PC-3 (cell line): ENCODE measurements around the gene ST3GAL4. TPM values are rescaled to one million over a fixed set of nuclear protein-coding genes. Genes with fewer than 3 reads are reported as not detected.
A peak's percentile ranks its signal among the peaks of the same experiment; 100 is the strongest.
"Not testable (repeated sequence)": the region's sequence is repeated elsewhere in the genome, so short reads cannot be mapped to it uniquely, and the experiment has no call there.

Source experiments
- ATAC-seq: fragments of 200-7000 bp; cut with Tn5 transposase; 2 replicates; pipeline ENCODE4 v1.9.1; 2020; ENCODE audit warnings: mild to moderate bottlenecking, moderate library complexity
- BruUV-seq: library from RNA; stranded (reverse); fragments of 400-500 nt; replicated peaks from 2 replicates; lab custom pipeline; 2021; lab: Mats Ljungman, UMichigan
- CTCF ChIA-PET: fragments of 300-600 bp; sonication (Branson Sonifier 250); formaldehyde crosslinking; loops from one replicate; lab custom pipeline; 2022; ENCODE audit warnings: antibody characterized with exemption; lab: Charles Lee
- POLR2A ChIA-PET: fragments of 300-600 bp; sonication (Branson Sonifier 250); formaldehyde crosslinking; loops from one replicate; lab custom pipeline; 2022; ENCODE audit warnings: antibody characterized with exemption; ENCODE audit not compliant: unreplicated experiment; lab: Charles Lee
- DNase-seq: peaks from one replicate; pipeline ENCODE4 v3.0.0-alpha.2; 2015
- H2AFZ ChIP-seq: fragments of 300-600 bp; sonication (generic); 2 replicates; pipeline ENCODE4 v1.6.0; 2016; ENCODE audit warnings: antibody characterized with exemption, low read length
- H3F3A ChIP-seq: fragments of 300-600 bp; sonication (generic); one replicate; pipeline ENCODE4 v1.6.0; 2017; ENCODE audit warnings: antibody characterized with exemption, low read length, control low read depth, mild to moderate bottlenecking; ENCODE audit not compliant: unreplicated experiment
- H3K27ac ChIP-seq: fragments of 300-600 bp; sonication (generic); 2 replicates; pipeline ENCODE4 v1.5.1; 2016; ENCODE audit warnings: mild to moderate bottlenecking, low read length
- H3K27me3 ChIP-seq: fragments of 300-600 bp; sonication (generic); 2 replicates; pipeline ENCODE4 v1.6.1; 2016; ENCODE audit warnings: low read length, mixed read lengths
- H3K36me3 ChIP-seq: fragments of 300-600 bp; sonication (generic); 2 replicates; pipeline ENCODE4 v1.6.1; 2016; ENCODE audit warnings: low read depth, mixed run types, low read length, mixed read lengths
- H3K4me1 ChIP-seq: fragments of 300-600 bp; sonication (generic); 2 replicates; pipeline ENCODE4 v1.5.1; 2016; ENCODE audit warnings: low read length; ENCODE audit not compliant: insufficient read depth
- H3K4me2 ChIP-seq: fragments of 300-600 bp; sonication (generic); 2 replicates; pipeline ENCODE4 v1.6.0; 2016; ENCODE audit warnings: low read length
- H3K4me3 ChIP-seq: fragments of 300-600 bp; sonication (generic); 2 replicates; pipeline ENCODE4 v1.5.1; 2016; ENCODE audit warnings: mild to moderate bottlenecking, low read length, mixed read lengths
- H3K79me2 ChIP-seq: fragments of 300-600 bp; sonication (generic); 2 replicates; pipeline ENCODE4 v1.6.1; 2017; ENCODE audit warnings: low read length, mixed read lengths
- H3K9ac ChIP-seq: fragments of 300-600 bp; sonication (generic); 2 replicates; pipeline ENCODE4 v1.6.0; 2016; ENCODE audit warnings: mild to moderate bottlenecking, low read length
- H3K9me2 ChIP-seq: fragments of 300-600 bp; sonication (generic); replicated peaks from 2 replicates; pipeline ENCODE4 v1.6.1; 2016; ENCODE audit warnings: mixed run types, low read length, mixed read lengths
- H3K9me3 ChIP-seq: fragments of 300-600 bp; sonication (generic); 2 replicates; pipeline ENCODE4 v1.6.1; 2016; ENCODE audit warnings: low read length, mixed read lengths
- H4K20me1 ChIP-seq: fragments of 300-600 bp; sonication (generic); 2 replicates; pipeline ENCODE4 v1.6.1; 2016; ENCODE audit warnings: low read length, mixed read lengths
- CTCF ChIP-seq: fragments of 300-600 bp; sonication (generic); conservative IDR thresholded peaks from 2 replicates; pipeline ENCODE4 v1.5.1; 2017; ENCODE audit warnings: antibody characterized with exemption, low read depth, mild to moderate bottlenecking, low read length
- EZH2 ChIP-seq: fragments of 300-600 bp; sonication (generic); IDR thresholded peaks from one replicate; pipeline ENCODE4 v1.6.1; 2017; ENCODE audit warnings: antibody characterized with exemption, mild to moderate bottlenecking, low read length; ENCODE audit not compliant: unreplicated experiment
- EZH2phosphoT487 ChIP-seq: fragments of 300-600 bp; sonication (generic); IDR thresholded peaks from 2 replicates; pipeline ENCODE4 v1.6.1; 2018; ENCODE audit warnings: mild to moderate bottlenecking, antibody characterized with exemption, low read length, borderline replicate concordance
- intact Hi-C: fragments of 100-400 bp; cut with micrococcal nuclease; formaldehyde crosslinking; loops from 2 replicates; pipeline ENCODE4 v1.9.0; 2023
- total RNA-seq: library from RNA; depleted of rRNA; stranded (reverse); fragments of >200 nt; gene quantifications from 2 replicates; pipeline ENCODE4 v1.2.3, GENCODE V29; 2014

The ST3GAL4 gene
- total RNA-seq, 1 experiment from 2014 or later = 126 TPM

- no peaks in the 10 kb centered on the region for H3F3A ChIP-seq
- POLR2A ChIA-PET = no interaction called here
- peaks cover 13% of the 10 kb centered on the region for H3K4me1 ChIP-seq
- no peaks in the 10 kb centered on the region for H3K9me2 ChIP-seq
- intact Hi-C loops = no loop called here
- BruUV-seq = no TSS peak
- H3K79me2 ChIP-seq = peaks cover 81% of the 10 kb centered on the region
- no peaks in the 10 kb centered on the region for H3K27me3 ChIP-seq
- no peaks in the 10 kb centered on the region; the same call in 1 of the 2 replicates for H3K36me3 ChIP-seq
- DNase-seq (no peak), ATAC-seq (no peak)
- peak overlapping the region; percentile 64 for H3K27ac ChIP-seq
- H2AFZ ChIP-seq = no peak overlapping the region
- no peaks in the 10 kb centered on the region for H3K9me3 ChIP-seq
- no peak overlapping the region for H3K4me3 ChIP-seq
- CTCF ChIA-PET = interaction anchor here (0.6 kb wide), 1 partner anchor 9 kb away, joined by 3 read pairs; no protein-coding TSS in a partner anchor
- H4K20me1 ChIP-seq = no peaks in the 10 kb centered on the region
- no peak overlapping the region; the same call in 1 of the 2 replicates for H3K9ac ChIP-seq
- TF ChIP-seq EZH2 = no peak
- no peak for TF ChIP-seq EZH2phosphoT487
- no peak for TF ChIP-seq CTCF
- H3K4me2 ChIP-seq = no peak overlapping the region
Measured at GRCh38 chr11:126394036-126394435, 38.5 kb downstream of the ST3GAL4 start.

GRCh38 chr11:126394634-126395072 is 39.2 kb downstream of the ST3GAL4 start:
- H3K9ac ChIP-seq, H2AFZ ChIP-seq, H3K4me2 ChIP-seq, H3K9me2 ChIP-seq, intact Hi-C loops, H3K36me3 ChIP-seq, BruUV-seq, H3F3A ChIP-seq, H3K4me3 ChIP-seq, H3K9me3 ChIP-seq, H3K27me3 ChIP-seq, H4K20me1 ChIP-seq: not testable (repeated sequence)
- peak overlapping the region; percentile 64 for H3K27ac ChIP-seq
- ChIA-PET CTCF (interaction anchor here (0.6 kb wide), 1 partner anchor 8 kb away, joined by 3 read pairs; no protein-coding TSS in a partner anchor), POLR2A (interaction anchor here (0.6 kb wide), 1 partner anchor 41 kb away, joined by 7 read pairs; no protein-coding TSS in a partner anchor)
- peaks cover 13% of the 10 kb centered on the region for H3K4me1 ChIP-seq
- DNase-seq = peak; percentile 52
- peaks cover 76% of the 10 kb centered on the region for H3K79me2 ChIP-seq
- peak; percentile 97 for ATAC-seq

GRCh38 chr11:126395784-126396183 is 40.3 kb downstream of the ST3GAL4 start:
- H3K27ac ChIP-seq, H3F3A ChIP-seq, BruUV-seq, H4K20me1 ChIP-seq, H3K4me3 ChIP-seq, H3K9me3 ChIP-seq, H3K9me2 ChIP-seq, POLR2A ChIA-PET, H3K4me2 ChIP-seq, ATAC-seq, H3K36me3 ChIP-seq, H2AFZ ChIP-seq, DNase-seq, intact Hi-C loops, H3K27me3 ChIP-seq, CTCF ChIA-PET, H3K9ac ChIP-seq: not testable (repeated sequence)
- peaks cover 78% of the 10 kb centered on the region for H3K79me2 ChIP-seq
- peaks cover 13% of the 10 kb centered on the region for H3K4me1 ChIP-seq

GRCh38 chr11:126396266-126396665 is 40.8 kb downstream of the ST3GAL4 start:
- H2AFZ ChIP-seq, H3K9me2 ChIP-seq, H3F3A ChIP-seq, H3K9me3 ChIP-seq, DNase-seq, CTCF ChIA-PET, H3K27me3 ChIP-seq, POLR2A ChIA-PET, intact Hi-C loops, H3K36me3 ChIP-seq, H4K20me1 ChIP-seq, H3K4me3 ChIP-seq, H3K27ac ChIP-seq, BruUV-seq, H3K9ac ChIP-seq, H3K4me2 ChIP-seq, ATAC-seq: not testable (repeated sequence)
- peaks cover 13% of the 10 kb centered on the region for H3K4me1 ChIP-seq
- H3K79me2 ChIP-seq = peaks cover 75% of the 10 kb centered on the region
